Transverse colon (tissue), 4 donors: ENCODE results near the gene NEDD4L. TPM values are rescaled to one million over a fixed set of nuclear protein-coding genes. Genes with fewer than 3 reads are reported as not detected.

Source experiments
- DNase-seq: peaks from one replicate; pipeline ENCODE4 v3.0.0-alpha.2; 2019
- H3K27ac ChIP-seq, 4 donors: fragments of 200-600 bp; sonication (generic); 2 replicates each; pipeline ENCODE4 v1.5.1; 2016 to 2018; ENCODE audit warnings: inconsistent platforms in 4 of 4
- H3K27me3 ChIP-seq: fragments of 200-600 bp; sonication (generic); 2 replicates; pipeline ENCODE4 v1.5.1; 2017; ENCODE audit warnings: inconsistent platforms
- H3K36me3 ChIP-seq, 4 donors: fragments of 200-600 bp; sonication (generic); 2 replicates each; pipeline ENCODE4 v1.5.1; 2017 to 2019; ENCODE audit warnings: inconsistent platforms in 4 of 4
- H3K4me1 ChIP-seq, 4 donors: fragments of 200-600 bp; sonication (generic); 2 replicates each; pipeline ENCODE4 v1.5.1; 2017 to 2020; ENCODE audit warnings: inconsistent platforms in 4 of 4
- H3K4me3 ChIP-seq, 4 donors: fragments of 200-600 bp; sonication (generic); 1 replicate in 1 of 4; 2 replicates in 3 of 4; pipeline versions ENCODE4 v1.5.1 to v1.6.1; 2017 to 2019; ENCODE audit warnings: inconsistent platforms in 4 of 4
- H3K9me3 ChIP-seq, 2 donors: fragments of 200-600 bp; sonication (generic); 2 replicates each; pipeline ENCODE4 v1.5.1; 2017 to 2019; ENCODE audit warnings: inconsistent platforms in 2 of 2
- EP300 ChIP-seq: sonication (generic); formaldehyde crosslinking; IDR thresholded peaks from one replicate; pipeline ENCODE4 v1.6.1; 2017; ENCODE audit warnings: antibody characterized with exemption, low read depth
- POLR2A ChIP-seq: fragments of 450-650 bp; IDR thresholded peaks from one replicate; pipeline ENCODE4 v1.6.1; 2016; ENCODE audit warnings: antibody characterized with exemption, mild to moderate bottlenecking, moderate library complexity
- POLR2AphosphoS5 ChIP-seq, 3 donors: sonication (generic); formaldehyde crosslinking; IDR thresholded peaks; one replicate each; pipeline ENCODE4 v1.6.1; 2016; ENCODE audit warnings: antibody characterized with exemption in 3 of 3
- WGBS, 2 donors: methylation state at CpG; one replicate each; pipeline ENCODE4 v1.1.5; 2018; ENCODE audit warnings: low coverage in 1 of 2; 5-methylcytosine and 5-hydroxymethylcytosine counted together
- in situ Hi-C, 4 donors: fragments of 200-750 bp; cut with MboI; loops; one replicate each; pipeline versions ENCODE4 v1.15.0 to v1.15.1; 2017; ENCODE audit warnings: low sequenced_read_pairs in 3 of 4, low pct_ligation_motif_present in 1 of 4, low pct_unique_long_range_greater_than_20kb in 1 of 4
- intact Hi-C: fragments of 100-400 bp; cut with DNase I; formaldehyde crosslinking; loops from one replicate; pipeline ENCODE4 v1.15.1; 2023; ENCODE audit warnings: low total_unique reads
- total RNA-seq, 4 donors: library from RNA; depleted of rRNA; stranded (reverse); fragments of >200 nt; gene quantifications; one replicate each; pipeline ENCODE4 v1.1.0, GENCODE V29; 2016
- TF ChIP-seq, protein P1 (sequence below), 5 experiments: fragments of 200-600 bp in 3 of 5; fragments of 450-650 bp in 2 of 5; sonication (generic) in 3 of 5; IDR thresholded peaks; 1 replicate in 2 of 5; 2 replicates in 3 of 5; pipeline ENCODE4 v1.5.1; 2016 to 2017; ENCODE audit warnings: antibody characterized with exemption in 5 of 5, inconsistent platforms in 3 of 5, mild to moderate bottlenecking in 2 of 5, moderate library complexity in 1 of 5

NEDD4L gene
- total RNA-seq, 4 donors from 2014 or later = 217 to 773 (median 305) TPM

DNA sequence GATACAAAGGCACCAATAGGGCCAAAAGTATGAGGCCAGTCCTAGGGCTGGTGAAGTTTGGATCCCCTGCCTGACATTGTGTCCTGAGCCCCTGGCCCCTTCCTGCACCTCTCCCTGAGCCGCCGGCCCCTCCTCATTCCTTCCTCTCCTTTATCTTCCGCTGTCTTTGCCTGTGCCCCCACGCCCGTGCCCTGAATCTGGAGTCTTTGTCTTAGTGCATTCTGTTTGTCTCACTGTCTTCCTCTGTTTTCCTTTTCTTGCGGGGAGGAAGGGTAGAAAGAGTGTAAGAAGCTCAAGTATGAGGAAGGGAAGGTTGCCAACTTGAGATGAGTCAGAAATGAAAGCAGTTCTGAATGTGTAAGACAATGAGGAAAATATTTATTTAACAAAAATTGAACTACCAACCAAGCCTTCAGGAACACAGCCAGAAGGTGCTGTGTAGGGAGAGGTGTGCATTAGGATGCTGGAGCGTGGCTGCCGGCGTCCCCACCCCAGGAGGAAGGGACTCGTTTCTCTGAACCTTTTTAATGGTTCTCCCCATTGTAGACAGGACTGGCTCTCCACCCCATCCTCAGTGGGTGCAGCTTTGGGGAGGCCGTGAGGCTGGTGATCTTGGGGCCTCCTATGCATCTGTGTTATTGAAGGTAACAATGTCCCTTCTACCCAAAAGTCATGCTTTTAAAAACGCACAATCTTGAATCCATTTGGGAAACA, 133.1 kb downstream of the NEDD4L start:
- in situ Hi-C loops = no loop called here
- Histone ChIP-seq H3K9me3 (no peaks in the 10 kb centered on the region), H3K27ac (no peak overlapping the region), H3K4me3 (no peak overlapping the region), H3K36me3 (no peaks in the 10 kb centered on the region), H3K4me1 (peaks cover 8 to 46% (median 25%) of the 10 kb centered on the region in 4 donors), H3K27me3 (no peaks in the 10 kb centered on the region)
- TF ChIP-seq POLR2AphosphoS5 (IDR thresholded peaks at IDR 0.05) = no peak
- TF ChIP-seq POLR2A = no peak
- no peak for TF ChIP-seq EP300
- TF ChIP-seq, protein P1, sequence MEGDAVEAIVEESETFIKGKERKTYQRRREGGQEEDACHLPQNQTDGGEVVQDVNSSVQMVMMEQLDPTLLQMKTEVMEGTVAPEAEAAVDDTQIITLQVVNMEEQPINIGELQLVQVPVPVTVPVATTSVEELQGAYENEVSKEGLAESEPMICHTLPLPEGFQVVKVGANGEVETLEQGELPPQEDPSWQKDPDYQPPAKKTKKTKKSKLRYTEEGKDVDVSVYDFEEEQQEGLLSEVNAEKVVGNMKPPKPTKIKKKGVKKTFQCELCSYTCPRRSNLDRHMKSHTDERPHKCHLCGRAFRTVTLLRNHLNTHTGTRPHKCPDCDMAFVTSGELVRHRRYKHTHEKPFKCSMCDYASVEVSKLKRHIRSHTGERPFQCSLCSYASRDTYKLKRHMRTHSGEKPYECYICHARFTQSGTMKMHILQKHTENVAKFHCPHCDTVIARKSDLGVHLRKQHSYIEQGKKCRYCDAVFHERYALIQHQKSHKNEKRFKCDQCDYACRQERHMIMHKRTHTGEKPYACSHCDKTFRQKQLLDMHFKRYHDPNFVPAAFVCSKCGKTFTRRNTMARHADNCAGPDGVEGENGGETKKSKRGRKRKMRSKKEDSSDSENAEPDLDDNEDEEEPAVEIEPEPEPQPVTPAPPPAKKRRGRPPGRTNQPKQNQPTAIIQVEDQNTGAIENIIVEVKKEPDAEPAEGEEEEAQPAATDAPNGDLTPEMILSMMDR (IDR thresholded peaks at IDR 0.05) = no peak
- 51 to 54% methylated on average over 7 to 12 of the region's 12 CpGs for WGBS, 2 donors
- DNase-seq = no peak
- intact Hi-C loops = loop anchor here (5.0 kb wide), 1 partner anchor 130 kb away; no protein-coding TSS in a partner anchor

DNA sequence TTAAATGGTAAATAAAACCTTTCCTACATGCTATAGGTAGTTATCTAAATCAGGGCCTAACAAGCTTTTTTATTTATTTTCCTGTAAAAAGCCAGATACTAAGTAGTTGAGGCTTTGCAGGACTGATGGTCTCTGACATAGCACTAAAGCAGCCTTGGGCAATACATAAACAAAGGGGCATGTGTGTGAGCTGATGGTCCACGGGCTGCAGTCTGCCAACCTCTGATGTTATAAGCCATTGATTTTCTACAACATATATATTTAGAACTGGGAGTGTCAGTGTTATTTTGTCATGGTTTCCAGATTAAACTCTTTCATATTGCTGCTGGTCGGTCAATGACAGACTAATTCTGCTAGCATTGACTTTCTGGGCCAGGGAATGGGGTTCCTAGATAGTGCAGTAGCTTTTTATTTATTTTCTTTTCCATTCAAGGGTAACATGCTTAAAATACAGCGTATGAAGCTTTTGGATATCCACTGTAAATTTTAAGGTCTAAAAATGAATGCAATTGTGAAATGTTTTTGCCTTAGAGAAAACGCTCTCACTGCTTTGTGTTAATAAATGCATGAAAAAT, 134.0 kb downstream of the NEDD4L start:
- 74 to 81% methylated on average over 4 of the region's 4 CpGs for WGBS, 2 donors
- Histone ChIP-seq H3K27ac (no peak overlapping the region), H3K36me3 (no peaks in the 10 kb centered on the region), H3K27me3 (no peaks in the 10 kb centered on the region), H3K4me3 (no peak overlapping the region), H3K9me3 (no peaks in the 10 kb centered on the region), H3K4me1 (peaks cover 8 to 51% (median 28%) of the 10 kb centered on the region in 4 donors)
- in situ Hi-C loops (no loop called here), intact Hi-C loops (loop anchor here (5.0 kb wide), 1 partner anchor 131 kb away; no protein-coding TSS in a partner anchor)
- TF ChIP-seq EP300 = no peak
- no peak for TF ChIP-seq POLR2A
- no peak for TF ChIP-seq POLR2AphosphoS5 (IDR thresholded peaks at IDR 0.05)
- TF ChIP-seq, protein P1 (IDR thresholded peaks at IDR 0.05) = no peak
- no peak for DNase-seq

- in situ Hi-C loops = no loop called here
- 32 to 50% methylated on average over 8 of the region's 8 CpGs for WGBS, 2 donors
- H3K27ac ChIP-seq = no peak overlapping the region
- H3K36me3 ChIP-seq = no peaks in the 10 kb centered on the region
- no peaks in the 10 kb centered on the region for H3K27me3 ChIP-seq
- H3K9me3 ChIP-seq = no peaks in the 10 kb centered on the region
- DNase-seq = no peak
- intact Hi-C loops = loop anchor here (5.0 kb wide), 1 partner anchor 131 kb away; no protein-coding TSS in a partner anchor
- no peak overlapping the region for H3K4me3 ChIP-seq
- H3K4me1 ChIP-seq = peaks cover 8 to 54% (median 30%) of the 10 kb centered on the region in 4 donors
- TF ChIP-seq POLR2AphosphoS5 (IDR thresholded peaks at IDR 0.05) (no peak), POLR2A (no peak), EP300 (no peak)
- TF ChIP-seq, protein P1 (IDR thresholded peaks at IDR 0.05) = no peak
Observed at GRCh38 chr18:58178511-58178910, 134.5 kb downstream of the NEDD4L start.

- intact Hi-C loops = loop anchor here (10.0 kb wide), 2 partner anchors 295 to 595 kb away; no protein-coding TSS in a partner anchor
Observed at GRCh38 chr18:58180172-58180571, 136.1 kb downstream of the NEDD4L start.

More at GRCh38 chr18:58180172-58180571, 136.1 kb downstream of the NEDD4L start:
- Histone ChIP-seq H3K27me3 (no peaks in the 10 kb centered on the region), H3K9me3 (no peaks in the 10 kb centered on the region), H3K4me1 (peaks cover 8 to 47% (median 31%) of the 10 kb centered on the region in 4 donors), H3K27ac (no peak overlapping the region), H3K36me3 (no peaks in the 10 kb centered on the region), H3K4me3 (no peak overlapping the region)
- 86 to 100% methylated on average over 6 to 16 of the region's 16 CpGs for WGBS, 2 donors
- no peak for TF ChIP-seq EP300
- TF ChIP-seq POLR2AphosphoS5 (IDR thresholded peaks at IDR 0.05) = no peak
- TF ChIP-seq POLR2A = no peak
- TF ChIP-seq, protein P1 (IDR thresholded peaks at IDR 0.05) = no peak
- in situ Hi-C loops = no loop called here
- no peak for DNase-seq
